Daoy (cell line): Measurements from ENCODE around the gene FBRS. TPM values are rescaled to one million over a fixed set of nuclear protein-coding genes. Genes with fewer than 3 reads are reported as not detected.

Experiments
- DNase-seq: peaks from one replicate; pipeline ENCODE4 v3.0.0-alpha.2; 2015; ENCODE audit warnings: low read depth
- total RNA-seq: library from RNA; depleted of rRNA; stranded (reverse); fragments of >200 nt; shearing (Covaris generic); gene quantifications from 2 replicates; pipeline ENCODE4 v1.2.3, GENCODE V29; 2014

Gene FBRS
- total RNA-seq, 1 experiment from 2014 or later: 14.5 TPM

DNA sequence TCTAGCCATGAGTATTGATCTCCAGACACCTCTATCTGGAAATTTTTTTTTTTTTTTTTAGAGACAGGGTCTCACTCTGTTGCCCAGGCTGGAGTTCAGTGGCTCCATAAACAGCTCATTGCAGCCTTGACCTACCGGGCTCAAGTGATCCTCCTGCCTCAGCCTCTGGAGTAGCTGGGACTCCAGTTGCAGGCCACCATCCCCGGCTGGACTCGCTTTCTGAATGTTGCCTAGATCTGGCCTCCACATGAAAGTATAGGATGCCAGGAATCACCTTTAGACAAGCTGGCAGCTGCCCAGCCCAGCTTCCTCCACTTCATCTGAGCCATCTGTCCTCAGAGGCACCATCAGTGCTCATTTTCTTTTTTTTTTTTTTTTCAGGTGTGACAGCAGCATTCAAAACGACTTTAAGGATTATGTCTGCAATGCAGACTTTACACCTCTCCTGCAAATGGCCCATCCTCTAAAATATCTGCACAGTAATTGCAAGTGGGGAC is 13.8 kb upstream of the FBRS start:
- DNase-seq: no peak

GRCh38 chr16:30645727-30646126 is 12.5 kb upstream of the FBRS start:
- no peak for DNase-seq

DNA sequence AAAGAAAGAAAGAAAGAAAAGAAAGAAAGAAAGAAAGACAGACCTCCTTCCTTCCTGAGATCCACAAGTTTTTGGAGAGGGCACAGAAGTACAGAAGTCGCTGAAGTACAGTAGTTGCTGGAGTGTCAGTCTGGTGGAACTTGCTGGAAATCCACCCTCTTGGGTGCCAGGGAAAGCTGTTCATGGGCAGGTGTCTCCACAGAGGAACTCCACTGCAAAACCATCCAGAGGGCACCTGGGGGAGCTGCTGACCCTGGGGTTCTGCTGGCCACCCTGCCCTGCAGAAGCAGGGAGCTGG is 11.0 kb upstream of the FBRS start:
- DNase-seq: no peak

- DNase-seq: no peak
These were observed 8.4 kb upstream of the FBRS start for GRCh38 chr16:30649725-30650368.

- peak; percentile 98 for DNase-seq
These were observed 7.7 kb upstream of the FBRS start, which contains the start of gene PRR14 for GRCh38 chr16:30650369-30651123. Gene PRR14 (plus strand): TSS chr16:30650960. CDS start chr16:30651646, 686 bp downstream.

DNA sequence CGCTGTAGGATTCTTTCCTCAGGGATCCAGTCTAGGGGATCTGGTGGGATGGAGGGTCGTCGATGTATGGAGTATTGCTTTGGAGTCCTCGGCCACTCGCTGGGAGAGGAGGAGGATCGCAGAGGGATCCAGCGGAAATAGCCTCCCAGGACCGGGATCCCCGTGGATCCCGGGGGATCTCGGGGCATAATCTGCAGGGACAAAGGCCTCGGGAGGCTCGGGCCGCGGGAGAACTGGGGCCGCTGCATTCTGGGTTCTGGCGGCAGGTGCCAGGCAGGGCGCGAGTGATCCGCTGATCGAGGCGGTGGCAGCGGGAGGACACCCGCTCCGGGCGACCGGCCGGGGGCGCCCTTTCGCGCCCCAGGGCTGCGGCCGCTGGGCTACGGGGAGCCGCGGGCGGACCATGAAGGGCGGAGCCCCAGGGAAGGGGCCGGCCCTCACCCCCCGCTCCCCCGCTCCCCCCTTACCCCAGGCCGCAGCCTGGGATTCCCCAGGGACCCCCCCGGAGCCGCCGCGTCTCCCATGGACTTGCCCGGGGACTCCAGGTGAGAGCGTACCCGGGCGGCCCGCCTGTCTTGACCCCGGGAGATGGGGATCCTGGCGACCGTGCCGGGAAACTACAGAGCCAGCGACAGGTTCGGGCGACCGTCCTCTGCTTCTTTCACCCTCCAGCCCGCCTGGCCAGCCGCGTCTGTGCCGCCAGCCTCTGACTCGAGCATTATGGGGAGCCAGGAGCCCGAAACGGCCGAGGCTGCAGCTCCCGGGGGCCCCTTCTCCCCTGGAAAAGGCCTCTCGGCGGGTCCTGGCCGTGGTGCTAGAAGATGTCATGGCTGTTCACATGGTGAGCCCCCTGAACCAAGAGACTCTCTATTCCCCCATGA is 6.9 kb upstream of the FBRS start:
- DNase-seq: peak; percentile 69

GRCh38 chr16:30652005-30652296 is 6.3 kb upstream of the FBRS start:
- DNase-seq: no peak

GRCh38 chr16:30652718-30653117 is 5.5 kb upstream of the FBRS start:
- no peak for DNase-seq

DNA sequence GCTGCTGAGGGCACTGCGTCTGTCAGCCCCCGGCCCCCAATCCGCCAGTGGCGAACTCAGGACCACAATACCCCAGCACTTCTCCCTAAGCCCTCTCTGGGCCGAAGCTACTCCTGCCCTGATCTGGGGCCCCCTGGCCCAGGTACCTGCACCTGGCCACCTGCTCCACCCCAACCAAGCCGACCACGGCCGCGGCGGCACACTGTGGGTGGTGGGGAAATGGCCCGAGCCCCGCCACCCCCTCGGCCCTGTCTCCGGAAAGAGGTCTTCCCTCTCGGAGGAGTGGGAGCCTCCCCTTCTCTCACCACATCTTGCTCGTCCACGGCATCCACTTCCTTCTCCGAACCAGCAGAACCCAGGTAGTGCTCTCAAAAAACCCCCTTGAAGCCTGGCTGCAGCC is 3.4 kb upstream of the FBRS start:
- DNase-seq: no peak

GRCh38 chr16:30655815-30656347 is 2.4 kb upstream of the FBRS start:
- DNase-seq: no peak

GRCh38 chr16:30656388-30656787 is 1.8 kb upstream of the FBRS start:
- no peak for DNase-seq

GRCh38 chr16:30656974-30657865 is 1.0 kb upstream of the FBRS start:
- DNase-seq: no peak

- DNase-seq: no peak
These were observed 688 bp downstream of the FBRS start for GRCh38 chr16:30658731-30659506.

- DNase-seq: peak; percentile 18
These were observed 1.5 kb downstream of the FBRS start for GRCh38 chr16:30659507-30660423.

- DNase-seq: peak; percentile 50
These were observed 2.4 kb downstream of the FBRS start for GRCh38 chr16:30660424-30661261.

DNA sequence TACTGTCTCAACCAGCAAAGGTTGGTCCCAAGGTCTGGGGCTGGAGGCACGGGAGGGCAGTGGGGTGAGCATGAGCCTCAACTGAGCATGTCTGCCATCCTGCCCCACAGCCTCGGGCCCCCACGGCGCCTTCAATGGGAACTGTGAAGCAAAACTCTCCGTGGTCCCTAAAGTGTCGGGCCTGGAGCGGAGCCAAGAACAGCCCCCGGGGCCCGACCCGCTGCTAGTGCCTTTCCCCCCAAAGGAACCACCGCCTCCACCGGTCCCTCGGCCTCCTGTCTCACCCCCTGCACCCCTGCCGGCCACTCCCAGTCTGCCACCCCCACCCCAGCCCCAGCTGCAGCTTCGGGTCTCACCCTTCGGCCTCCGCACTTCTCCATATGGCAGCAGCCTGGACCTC is 4.2 kb downstream of the FBRS start:
- no peak for DNase-seq

DNA sequence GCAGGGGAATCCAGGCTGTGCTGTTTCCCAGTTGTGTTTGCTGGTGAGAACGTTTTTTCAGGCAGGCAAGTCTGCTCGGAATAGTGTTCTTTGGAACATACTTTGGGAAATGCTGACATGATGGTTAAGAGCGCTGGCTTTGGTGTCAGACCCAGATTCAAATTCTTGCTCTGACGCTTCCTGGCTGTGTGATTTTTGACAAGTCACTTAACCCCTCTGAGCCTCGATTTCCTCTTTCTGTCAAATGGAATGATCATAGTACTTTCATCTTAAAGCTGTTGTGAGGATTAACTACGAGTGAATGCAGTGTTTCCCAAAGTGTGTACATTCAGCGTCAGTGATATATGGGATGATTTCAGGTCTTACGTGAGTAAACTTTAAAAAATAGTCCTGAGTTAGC is 4.8 kb downstream of the FBRS start:
- no peak for DNase-seq

DNA sequence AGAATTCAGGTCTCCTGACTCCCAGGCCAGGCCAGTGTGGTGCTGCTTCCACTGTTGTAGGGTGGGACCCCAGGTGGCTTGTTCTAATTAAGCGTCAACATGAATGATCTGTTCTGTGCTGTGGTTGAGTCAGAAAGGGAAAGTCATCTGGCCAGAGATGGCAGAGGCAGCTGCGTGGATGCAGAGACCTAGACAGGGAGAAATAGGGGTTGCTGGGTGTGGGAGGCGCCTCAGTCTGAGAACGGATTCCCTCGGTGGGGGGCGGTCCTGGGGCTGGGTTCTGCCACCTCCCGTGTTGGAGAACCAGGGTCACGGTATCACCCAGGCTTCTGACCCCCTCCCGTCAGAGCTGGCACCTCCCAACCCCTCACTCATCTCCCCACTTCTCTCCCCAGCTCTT is 5.6 kb downstream of the FBRS start:
- no peak for DNase-seq
